ENCODE measurements around the gene TTC38.

The TTC38 gene

GRCh38 chr22:46327691-46328465 lies 60.1 kb downstream of the TTC38 start:
- DNase-seq (ENCODE audit: extremely low read depth, insufficient read length) = no peak

GRCh38 chr22:46328797-46329196 lies 61.0 kb downstream of the TTC38 start:
- TF ChIP-seq CTCF (IDR thresholded peaks at IDR 0.05; ENCODE audit: insufficient read depth, low read length, poor library complexity, severe bottlenecking) = no peak
- H3K36me3 ChIP-seq (ENCODE audit: control insufficient read depth, insufficient read depth, low read length) = peaks cover 38% of the 10 kb centered on the region
- DNase-seq (ENCODE audit: extremely low read depth, insufficient read length) = no peak
- no peaks in the 10 kb centered on the region for H3K27me3 ChIP-seq (replicated peaks; ENCODE audit: control insufficient read depth, insufficient read depth, low read length)
- no peak overlapping the region for H3K4me3 ChIP-seq (replicated peaks; ENCODE audit: low read depth, low read length)

More at GRCh38 chr22:46327691-46328465, 60.1 kb downstream of the TTC38 start:
- H3K27me3 ChIP-seq (replicated peaks; ENCODE audit: control insufficient read depth, insufficient read depth, low read length) = no peaks in the 10 kb centered on the region
- peaks cover 37% of the 10 kb centered on the region for H3K36me3 ChIP-seq (ENCODE audit: control insufficient read depth, insufficient read depth, low read length)
- H3K4me3 ChIP-seq (replicated peaks; ENCODE audit: low read depth, low read length) = no peak overlapping the region
- no peak for TF ChIP-seq CTCF (IDR thresholded peaks at IDR 0.05; ENCODE audit: insufficient read depth, low read length, poor library complexity, severe bottlenecking)

- no peaks in the 10 kb centered on the region for H3K27me3 ChIP-seq (replicated peaks; ENCODE audit: control insufficient read depth, insufficient read depth, low read length)
- TF ChIP-seq CTCF (IDR thresholded peaks at IDR 0.05; ENCODE audit: insufficient read depth, low read length, poor library complexity, severe bottlenecking) = no peak
- no peak overlapping the region for H3K4me3 ChIP-seq (replicated peaks; ENCODE audit: low read depth, low read length)
- DNase-seq (ENCODE audit: extremely low read depth, insufficient read length) = no peak
- peaks cover 35% of the 10 kb centered on the region for H3K36me3 ChIP-seq (ENCODE audit: control insufficient read depth, insufficient read depth, low read length)
Measured at GRCh38 chr22:46329616-46330015, 61.8 kb downstream of the TTC38 start.

GRCh38 chr22:46330426-46330825 lies 62.6 kb downstream of the TTC38 start:
- H3K36me3 ChIP-seq (ENCODE audit: control insufficient read depth, insufficient read depth, low read length) = peaks cover 35% of the 10 kb centered on the region
- H3K27me3 ChIP-seq (replicated peaks; ENCODE audit: control insufficient read depth, insufficient read depth, low read length) = no peaks in the 10 kb centered on the region
- no peak for TF ChIP-seq CTCF (IDR thresholded peaks at IDR 0.05; ENCODE audit: insufficient read depth, low read length, poor library complexity, severe bottlenecking)
- no peak for DNase-seq (ENCODE audit: extremely low read depth, insufficient read length)
- no peak overlapping the region for H3K4me3 ChIP-seq (replicated peaks; ENCODE audit: low read depth, low read length)

- no peak for DNase-seq (ENCODE audit: extremely low read depth, insufficient read length)
- H3K4me3 ChIP-seq (replicated peaks; ENCODE audit: low read depth, low read length) = no peak overlapping the region
- TF ChIP-seq CTCF (IDR thresholded peaks at IDR 0.05; ENCODE audit: insufficient read depth, low read length, poor library complexity, severe bottlenecking) = no peak
- no peaks in the 10 kb centered on the region for H3K27me3 ChIP-seq (replicated peaks; ENCODE audit: control insufficient read depth, insufficient read depth, low read length)
- H3K36me3 ChIP-seq (ENCODE audit: control insufficient read depth, insufficient read depth, low read length) = peaks cover 28% of the 10 kb centered on the region
Measured at GRCh38 chr22:46331496-46331895, 63.7 kb downstream of the TTC38 start.

Data from GM06990 (cell line).